ENCODE measurements around the gene JAM2.
"Not testable (repeated sequence)": the region's sequence is repeated elsewhere in the genome, so short reads cannot be mapped to it uniquely, and the experiment has no call there.

JAM2 gene

GRCh38 chr21:25646474-25646873 lies 7.4 kb downstream of the JAM2 start:
- no peak for DNase-seq

GRCh38 chr21:25647647-25648046 lies 8.6 kb downstream of the JAM2 start:
- DNase-seq: no peak

DNA sequence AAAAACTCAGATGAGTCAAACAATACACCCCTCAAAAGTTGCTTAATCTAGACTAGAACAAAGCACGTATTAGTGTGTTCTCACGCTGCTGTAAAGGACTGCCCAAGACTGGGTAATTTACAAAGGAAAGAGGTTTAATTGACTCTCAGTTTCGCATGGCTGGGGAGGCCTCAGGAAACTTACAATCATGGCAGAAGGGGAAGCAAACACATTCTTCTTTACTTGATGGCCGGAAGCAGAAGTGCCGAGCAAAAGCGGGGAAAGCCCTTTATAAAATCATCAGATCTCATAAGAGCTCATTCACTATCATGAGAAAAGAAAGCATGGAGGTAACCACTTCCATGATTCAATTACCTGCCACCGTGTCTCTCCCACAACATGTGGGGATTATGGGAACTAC lies 10.1 kb downstream of the JAM2 start:
- no peak for DNase-seq

GRCh38 chr21:25656412-25656811 lies 17.4 kb downstream of the JAM2 start:
- no peak for DNase-seq

DNA sequence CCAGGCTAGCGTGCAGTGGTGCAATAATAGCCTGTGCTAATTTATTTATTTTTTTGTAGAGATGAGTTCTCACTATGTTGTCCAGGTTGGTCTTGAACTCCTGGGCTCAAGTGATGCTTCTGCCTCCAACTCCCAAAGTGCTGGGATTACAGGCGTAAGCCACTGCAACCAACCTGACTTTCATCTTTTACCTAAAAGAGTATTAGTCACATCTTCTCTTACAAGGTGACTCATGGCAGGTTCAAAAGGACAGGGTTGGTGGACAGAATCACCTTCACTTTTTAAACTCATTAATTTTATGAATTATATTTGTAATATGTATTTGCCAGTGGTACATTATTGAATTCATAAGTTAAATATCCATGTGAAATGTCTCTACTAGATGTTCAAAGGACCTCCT lies 18.1 kb downstream of the JAM2 start:
- DNase-seq: no peak

- no peak for DNase-seq
These were observed 19.5 kb downstream of the JAM2 start for GRCh38 chr21:25658427-25659035.

GRCh38 chr21:25660233-25660632 lies 21.2 kb downstream of the JAM2 start:
- DNase-seq: no peak

DNA sequence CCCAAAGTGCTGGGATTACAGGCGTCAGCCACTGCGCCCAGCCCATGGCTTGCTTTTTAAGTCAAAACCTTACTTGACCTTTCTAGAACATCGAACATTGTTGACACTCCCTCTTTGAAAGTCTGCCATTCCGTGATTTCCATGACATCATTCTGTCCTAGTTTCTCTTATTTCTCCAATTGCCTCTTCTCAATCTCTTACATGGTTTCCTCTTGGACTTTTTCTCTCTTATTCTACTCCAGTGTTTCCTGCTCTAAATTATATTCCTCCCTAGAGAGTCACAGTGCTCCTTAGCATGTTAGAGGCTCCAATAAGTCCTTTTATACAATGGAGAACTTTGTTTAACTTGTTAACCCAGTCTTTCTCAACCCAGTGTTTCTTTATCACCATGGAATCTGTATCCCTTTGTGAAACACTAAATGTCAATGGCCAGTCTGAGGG lies 25.5 kb downstream of the JAM2 start:
- DNase-seq: no peak

- no peak for DNase-seq
These were observed 31.7 kb downstream of the JAM2 start for GRCh38 chr21:25670726-25671125.

- no peak for DNase-seq
These were observed 37.4 kb downstream of the JAM2 start for GRCh38 chr21:25676451-25676850.

- no peak for DNase-seq
These were observed 43.3 kb downstream of the JAM2 start for GRCh38 chr21:25682382-25682781.

DNA sequence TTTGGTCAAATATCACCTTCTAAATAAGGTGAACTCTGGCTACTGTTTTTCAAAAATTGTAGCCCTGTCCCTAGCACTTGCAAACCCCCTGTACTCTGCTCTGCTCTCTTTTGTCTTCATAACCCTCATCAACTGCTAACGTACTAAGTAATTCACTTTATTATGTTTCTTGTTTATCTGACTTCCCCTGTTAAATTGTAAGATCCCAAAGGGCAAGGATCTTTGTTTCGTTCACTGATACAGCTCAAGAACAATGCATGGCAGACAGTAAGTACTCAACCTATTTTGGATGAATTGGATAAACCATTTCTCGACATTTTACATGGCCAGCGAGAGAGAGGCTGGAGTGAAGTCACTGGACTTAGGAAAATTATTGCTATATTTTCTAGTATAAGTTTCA lies 48.7 kb downstream of the JAM2 start:
- no peak for DNase-seq

- no peak for DNase-seq
These were observed 49.5 kb downstream of the JAM2 start for GRCh38 chr21:25688275-25689155.

- no peak for DNase-seq
These were observed 50.2 kb downstream of the JAM2 start for GRCh38 chr21:25689226-25689625.

- no peak for DNase-seq
These were observed 52.9 kb downstream of the JAM2 start for GRCh38 chr21:25691976-25692375.

DNA sequence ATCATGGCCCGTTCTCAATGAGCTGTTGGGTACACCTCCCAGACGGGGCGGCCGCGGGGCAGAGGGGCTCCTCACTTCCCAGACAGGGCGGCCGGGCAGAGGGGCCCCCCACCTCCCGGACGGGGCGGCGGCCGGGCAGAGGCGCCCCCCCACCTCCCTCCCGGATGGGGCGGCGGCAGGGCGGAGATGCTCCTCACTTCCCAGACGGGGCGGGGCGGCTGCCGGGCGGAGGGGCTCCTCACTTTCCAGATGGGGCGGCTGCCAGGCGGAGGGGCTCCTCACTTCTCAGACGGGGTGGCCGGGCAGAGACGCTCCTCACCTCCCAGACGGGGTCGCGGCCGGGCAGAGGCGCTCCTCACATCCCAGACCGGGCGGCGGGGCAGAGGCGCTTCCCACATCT lies 56.4 kb downstream of the JAM2 start:
- not testable (repeated sequence) for DNase-seq

DNA sequence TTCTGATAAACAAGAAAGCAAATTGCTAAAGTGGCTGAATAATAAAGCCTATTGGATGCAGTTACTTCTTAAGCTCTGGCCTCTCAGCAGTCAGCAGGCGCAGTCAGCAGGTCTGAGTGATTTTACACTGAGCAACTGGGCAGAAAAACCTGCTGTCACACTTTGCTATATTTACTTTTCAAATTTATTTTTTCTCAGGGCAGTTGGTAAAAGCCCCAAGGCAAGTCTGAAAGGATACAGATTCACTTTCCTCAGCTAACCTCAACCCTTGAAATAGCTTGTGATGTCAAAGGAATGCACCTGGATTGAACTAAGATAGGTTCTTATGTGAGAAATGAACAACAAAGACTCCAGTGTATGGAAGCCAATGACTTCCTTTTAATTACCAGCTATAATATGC lies 61.7 kb downstream of the JAM2 start:
- DNase-seq: no peak

DNA sequence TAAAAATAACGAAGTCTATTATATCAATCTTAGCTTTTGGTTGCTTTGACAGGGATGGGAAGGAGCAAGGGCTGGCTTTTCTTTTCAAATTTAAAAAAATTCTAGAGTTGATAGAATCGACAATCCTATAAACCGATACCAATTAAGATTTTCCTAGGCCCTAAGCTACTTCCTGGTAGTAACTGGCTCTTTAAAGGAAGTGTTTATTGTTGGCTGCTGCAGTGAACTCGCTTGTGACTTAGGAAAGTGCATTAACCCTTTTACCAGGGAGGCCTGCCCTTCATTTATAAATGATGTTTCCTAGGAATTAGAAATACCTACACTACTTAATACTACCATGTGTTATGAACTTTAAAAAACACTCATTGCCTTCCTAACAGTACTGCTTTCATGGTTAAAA lies 62.5 kb downstream of the JAM2 start:
- no peak for DNase-seq

DNA sequence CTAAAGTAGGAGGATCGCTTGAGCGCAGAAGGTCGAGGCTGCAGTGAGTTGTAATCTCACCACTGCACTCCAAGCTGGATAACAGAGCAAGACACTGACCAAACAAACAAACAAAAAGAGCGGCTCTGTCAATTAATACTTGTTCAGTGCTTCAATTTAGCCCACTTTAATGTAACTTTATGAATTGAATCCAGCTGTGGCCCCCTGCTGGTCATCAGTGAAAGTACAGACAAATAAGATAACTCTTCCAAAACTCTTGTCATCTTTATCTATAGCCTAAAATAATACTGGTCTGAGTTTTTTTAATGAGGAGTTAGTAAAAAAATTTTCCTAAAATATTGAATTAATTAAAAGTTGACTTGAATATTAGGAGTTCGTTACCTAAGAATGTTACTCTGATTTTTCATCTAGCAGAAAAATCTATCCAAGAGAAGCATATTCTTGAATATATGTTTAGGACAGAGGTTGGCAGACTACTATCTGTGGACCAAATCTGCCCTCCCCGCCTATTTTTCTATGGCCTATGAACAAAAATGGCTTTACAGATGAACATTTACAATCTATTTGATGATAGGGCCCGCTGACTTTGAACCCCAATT lies 69.5 kb downstream of the JAM2 start:
- peak; percentile 39 to 42 for DNase-seq

DNA sequence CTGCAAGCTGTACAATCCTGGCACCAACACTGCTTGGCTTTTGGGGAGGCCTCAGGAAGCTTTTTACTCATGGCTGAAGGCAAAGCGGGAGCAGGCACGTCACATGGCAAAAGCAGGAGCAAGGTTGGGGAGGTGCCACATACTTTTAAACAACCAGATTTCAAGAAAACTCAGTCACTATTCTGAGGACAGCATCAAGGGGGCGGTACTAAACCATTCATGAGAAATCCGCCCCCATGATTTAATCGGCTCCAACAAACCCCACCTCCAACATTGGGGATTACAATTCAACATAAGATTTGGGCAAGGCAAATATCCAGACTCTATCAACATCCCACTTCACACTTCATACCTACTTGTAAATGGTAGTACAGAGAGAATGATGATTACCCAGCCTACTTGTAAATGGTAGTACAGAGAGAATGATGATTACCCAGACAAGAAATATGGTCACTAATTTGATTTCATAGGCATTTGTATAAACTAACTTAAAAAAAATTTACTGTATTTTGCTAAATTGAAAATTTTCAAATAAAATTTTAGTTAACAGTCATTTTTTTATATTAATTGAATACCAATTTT lies 70.7 kb downstream of the JAM2 start:
- no peak for DNase-seq

- no peak for DNase-seq
These were observed 71.5 kb downstream of the JAM2 start for GRCh38 chr21:25710550-25710949.

- DNase-seq: not testable (repeated sequence)
These were observed 75.0 kb downstream of the JAM2 start for GRCh38 chr21:25714066-25714465.

- DNase-seq: no peak
These were observed 78.6 kb downstream of the JAM2 start for GRCh38 chr21:25717491-25718147.
